IMR-90 (cell line): ENCODE data around the gene PCP4L1. TPM values are rescaled to one million over a fixed set of nuclear protein-coding genes. Genes with fewer than 3 reads are reported as not detected.

Source experiments
- ATAC-seq: fragments of 200-7000 bp; cut with Tn5 transposase; 2 replicates; pipeline ENCODE4 v1.9.1; 2020; ENCODE audit warnings: low read depth, mild to moderate bottlenecking, moderate library complexity
- BruUV-seq: library from RNA; stranded (reverse); fragments of 400-500 nt; replicated peaks from 2 replicates; lab custom pipeline; 2021; lab: Mats Ljungman, UMichigan
- CTCF ChIA-PET: fragments of 300-600 bp; formaldehyde crosslinking; extraction: SDS; loops from one replicate; lab custom pipeline; 2021; ENCODE audit warnings: antibody characterized with exemption; lab: Yijun Ruan, JAX
- POLR2A ChIA-PET: fragments of 300-600 bp; sonication (Branson Sonifier 250); formaldehyde crosslinking; loops from one replicate; lab custom pipeline; 2022; ENCODE audit warnings: antibody characterized with exemption; ENCODE audit not compliant: unreplicated experiment; lab: Charles Lee
- DNase-seq: peaks from one replicate; pipeline ENCODE4 v3.0.0; 2013
- H2AFZ ChIP-seq: replicated peaks from 2 replicates; pipeline ENCODE3; 2013; ENCODE audit warnings: low read length, mild to moderate bottlenecking; ENCODE audit not compliant: poor library complexity
- H2AK5ac ChIP-seq: 2 replicates; pipeline ENCODE4 v1.6.1; 2013; ENCODE audit warnings: low read depth, low read length, inconsistent platforms
- H2AK9ac ChIP-seq: replicated peaks from 2 replicates; pipeline ENCODE3; 2013; ENCODE audit warnings: mild to moderate bottlenecking, low read depth, low read length, moderate library complexity; ENCODE audit not compliant: poor library complexity
- H2BK120ac ChIP-seq: 2 replicates; pipeline ENCODE4 v1.6.1; 2013; ENCODE audit warnings: low read depth, low read length, inconsistent platforms
- H2BK15ac ChIP-seq: 3 replicates; pipeline ENCODE4 v1.6.1; 2013; ENCODE audit warnings: low read depth, low read length, inconsistent platforms
- H2BK20ac ChIP-seq: 2 replicates; pipeline ENCODE4 v1.6.1; 2013; ENCODE audit warnings: low read depth, mild to moderate bottlenecking, inconsistent platforms, low read length, moderate library complexity
- H2BK5ac ChIP-seq: 2 replicates; pipeline ENCODE4 v1.6.1; 2013; ENCODE audit warnings: mild to moderate bottlenecking, low read depth, low read length, inconsistent platforms; ENCODE audit not compliant: poor library complexity, severe bottlenecking
- H3K14ac ChIP-seq: replicated peaks from 2 replicates; pipeline ENCODE4 v1.6.1; 2013; ENCODE audit warnings: low read depth, low read length, inconsistent platforms
- H3K18ac ChIP-seq: 2 replicates; pipeline ENCODE4 v1.6.1; 2013; ENCODE audit warnings: low read depth, low read length, control low read depth
- H3K23ac ChIP-seq: 2 replicates; pipeline ENCODE4 v1.6.1; 2013; ENCODE audit warnings: low read depth, low read length, inconsistent platforms
- H3K27ac ChIP-seq: 2 replicates; pipeline ENCODE4 v1.5.1; 2013; ENCODE audit warnings: mild to moderate bottlenecking, control low read depth, low read length; ENCODE audit not compliant: insufficient read depth
- H3K27me3 ChIP-seq: 2 replicates; pipeline ENCODE4 v1.6.1; 2013; ENCODE audit warnings: low read length; ENCODE audit not compliant: control insufficient read depth, insufficient read depth
- H3K36me3 ChIP-seq: 2 replicates; pipeline ENCODE4 v1.6.1; 2013; ENCODE audit warnings: low read length, mixed read lengths; ENCODE audit not compliant: control insufficient read depth, insufficient read depth
- H3K4ac ChIP-seq: 2 replicates; pipeline ENCODE4 v1.6.1; 2013; ENCODE audit warnings: low read depth, low read length, inconsistent platforms
- H3K4me1 ChIP-seq: 2 replicates; pipeline ENCODE4 v1.6.1; 2013; ENCODE audit warnings: low read length, mixed read lengths; ENCODE audit not compliant: control insufficient read depth, insufficient read depth
- H3K4me2 ChIP-seq: 2 replicates; pipeline ENCODE4 v1.6.1; 2013; ENCODE audit warnings: low read depth, mild to moderate bottlenecking, control low read depth, low read length, moderate library complexity
- H3K4me3 ChIP-seq: 2 replicates; pipeline ENCODE4 v1.5.1; 2013; ENCODE audit warnings: low read depth, mild to moderate bottlenecking, control low read depth, low read length, moderate library complexity; ENCODE audit not compliant: insufficient read depth
- H3K56ac ChIP-seq: 2 replicates; pipeline ENCODE4 v1.6.1; 2013; ENCODE audit warnings: low read length, inconsistent platforms; ENCODE audit not compliant: insufficient read depth; ENCODE audit errors: extremely low read depth
- H3K79me1 ChIP-seq, 2 experiments: 2 replicates each; pipeline ENCODE4 v1.6.1; 2013; ENCODE audit warnings: low read length in 2 of 2, inconsistent platforms in 1 of 2, low read depth in 1 of 2
- H3K9ac ChIP-seq: 2 replicates; pipeline ENCODE4 v1.6.1; 2013; ENCODE audit warnings: low read depth, low read length, control low read depth
- H3K9me1 ChIP-seq: 2 replicates; pipeline ENCODE4 v1.6.1; 2013; ENCODE audit warnings: low read length, inconsistent platforms; ENCODE audit not compliant: insufficient read depth
- H3K9me3 ChIP-seq: 2 replicates; pipeline ENCODE4 v1.6.1; 2013; ENCODE audit warnings: low read length; ENCODE audit not compliant: control insufficient read depth, insufficient read depth
- H4K20me1 ChIP-seq: 2 replicates; pipeline ENCODE4 v1.6.1; 2013; ENCODE audit warnings: low read length, inconsistent platforms; ENCODE audit not compliant: insufficient read depth
- H4K5ac ChIP-seq: 2 replicates; pipeline ENCODE4 v1.6.1; 2013; ENCODE audit warnings: mild to moderate bottlenecking, low read depth, low read length, control low read depth
- H4K8ac ChIP-seq, 2 experiments: 2 replicates each; pipeline ENCODE4 v1.6.1; 2013; ENCODE audit warnings: low read depth in 2 of 2, low read length in 2 of 2, control low read depth in 1 of 2, inconsistent platforms in 1 of 2
- H4K91ac ChIP-seq: 2 replicates; pipeline ENCODE4 v1.6.1; 2013; ENCODE audit warnings: low read depth, low read length, inconsistent platforms; ENCODE audit not compliant: insufficient read depth
- BHLHE40 ChIP-seq: fragments of 150-350 bp; IDR thresholded peaks from 2 replicates; pipeline ENCODE4 v1.6.1; 2016; ENCODE audit warnings: mild to moderate bottlenecking, low read depth, low read length
- FOS ChIP-seq: fragments of 150-350 bp; IDR thresholded peaks from 2 replicates; pipeline ENCODE4 v1.6.1; 2016; ENCODE audit warnings: low read depth, low read length
- MAZ ChIP-seq: IDR thresholded peaks from 2 replicates; pipeline ENCODE4 v1.6.1; 2012; ENCODE audit warnings: low read depth, mild to moderate bottlenecking, low read length, improper control_type of control experiment, moderate library complexity, borderline replicate concordance
- MXI1 ChIP-seq: IDR thresholded peaks from 2 replicates; pipeline ENCODE4 v1.6.1; 2012; ENCODE audit warnings: low read depth, mild to moderate bottlenecking, low read length, moderate library complexity, borderline replicate concordance
- NFE2L2 ChIP-seq: fragments of 150-350 bp; IDR thresholded peaks from 2 replicates; pipeline ENCODE4 v1.6.1; 2016; ENCODE audit warnings: low read depth, mild to moderate bottlenecking, low read length
- POLR2A ChIP-seq: IDR thresholded peaks from 2 replicates; pipeline ENCODE4 v1.6.1; 2012; ENCODE audit warnings: mild to moderate bottlenecking, low read depth, low read length
- RAD21 ChIP-seq: IDR thresholded peaks from 2 replicates; pipeline ENCODE4 v1.6.1; 2012; ENCODE audit warnings: low read length, improper control_type of control experiment
- SMC3 ChIP-seq: fragments of 150-350 bp; IDR thresholded peaks from 2 replicates; pipeline ENCODE4 v1.6.1; 2016; ENCODE audit warnings: low read depth, mild to moderate bottlenecking, antibody characterized with exemption, low read length, moderate library complexity
- WGBS, 2 experiments: methylation state at CpG; one replicate each; pipeline versions ENCODE4 v1.1.5 to v1.1.7; 2013; ENCODE audit warnings: missing lambda C conversion rate in 2 of 2; ENCODE audit not compliant: insufficient read length in 1 of 2; ENCODE audit errors: extremely low coverage in 2 of 2; 5-methylcytosine and 5-hydroxymethylcytosine counted together
- dilution Hi-C: fragments of 300-500 bp; cut with HindIII; formaldehyde crosslinking; loops from one replicate; pipeline ENCODE4 v1.14.3; 2018; ENCODE audit warnings: low sequenced_read_pairs; ENCODE audit not compliant: unreplicated experiment
- in situ Hi-C: fragments of 300-500 bp; cut with MboI; formaldehyde crosslinking; loops from 3 replicates; pipeline ENCODE4 v1.14.3; 2019; ENCODE audit warnings: low sequenced_read_pairs, inconsistent platforms, mixed read lengths
- intact Hi-C: fragments of 100-400 bp; cut with micrococcal nuclease; formaldehyde crosslinking; loops from 2 replicates; pipeline ENCODE4 v1.10.0; 2022
- polyA plus RNA-seq, 3 experiments: library from polyadenylated mRNA; depleted of rRNA; stranded (reverse); fragments of >200 nt; gene quantifications; 2 replicates each; pipeline ENCODE4 v1.2.3, GENCODE V29; 2012; ENCODE audit warnings: low replicate concordance in 1 of 3
- total RNA-seq: library from RNA; depleted of rRNA; stranded (reverse); fragments of >200 nt; gene quantifications from 2 replicates; pipeline ENCODE4 v1.2.3, GENCODE V29; 2012
- TF ChIP-seq, protein P1 (sequence below): fragments of 150-350 bp; IDR thresholded peaks from 2 replicates; pipeline ENCODE4 v1.6.1; 2016; ENCODE audit warnings: low read depth, mild to moderate bottlenecking, low read length, moderate library complexity, borderline replicate concordance
- TF ChIP-seq, protein P2 (sequence below): fragments of 150-350 bp; IDR thresholded peaks from 2 replicates; pipeline ENCODE4 v1.6.1; 2017; ENCODE audit warnings: mild to moderate bottlenecking, antibody characterized with exemption, low read length, low read depth

The PCP4L1 gene
- total and polyA plus RNA-seq, 2 of the 4 experiments (the other 2 are of a cell fraction): not detected

DNA sequence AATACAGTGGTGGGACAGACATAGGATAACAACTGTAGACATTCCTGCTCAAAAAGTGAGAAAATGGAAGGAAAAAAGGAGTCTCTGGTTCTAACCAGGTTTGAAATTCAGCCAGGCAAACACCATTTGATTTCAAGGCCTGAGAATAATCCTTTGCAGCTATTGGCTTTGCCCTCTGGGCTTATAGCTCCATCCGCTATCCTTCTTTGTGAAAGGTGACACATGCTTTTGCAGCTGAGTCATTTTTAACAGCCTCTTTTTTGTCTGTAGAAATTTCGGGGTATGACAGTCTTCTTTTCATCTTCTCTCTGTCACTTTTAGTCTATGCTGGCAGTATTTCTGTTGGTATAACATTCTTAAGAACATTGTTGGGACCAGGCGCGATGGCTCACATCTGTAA, 71.8 kb downstream of the PCP4L1 start:
- intact Hi-C loops (no loop called here), dilution Hi-C loops (no loop called here), in situ Hi-C loops (no loop called here)
- Histone ChIP-seq H2BK20ac (no peak overlapping the region), H3K27me3 (no peaks in the 10 kb centered on the region), H2AK9ac (no peak overlapping the region), H3K9me1 (no peaks in the 10 kb centered on the region), H3K4me1 (no peaks in the 10 kb centered on the region), H4K5ac (no peak overlapping the region), H3K79me1 (peaks cover 4 to 12% of the 10 kb centered on the region in 2 experiments; a peak in 2 of 4 replicates), H2BK15ac (no peak overlapping the region), H3K14ac (no peak overlapping the region), H3K4ac (no peak overlapping the region), H3K27ac (no peak overlapping the region), H2AFZ (no peak overlapping the region), H3K36me3 (peaks cover 35% of the 10 kb centered on the region), H3K56ac (no peak overlapping the region), H2BK120ac (no peak overlapping the region), H2BK5ac (no peak overlapping the region), H4K8ac (no peak overlapping the region), H3K23ac (no peak overlapping the region), H4K91ac (no peak overlapping the region), H2AK5ac (no peak overlapping the region), H3K9me3 (no peaks in the 10 kb centered on the region), H3K9ac (no peak overlapping the region), H4K20me1 (no peaks in the 10 kb centered on the region), H3K18ac (no peak overlapping the region), H3K4me3 (no peak overlapping the region), H3K4me2 (no peak overlapping the region)
- ATAC-seq (no peak), DNase-seq (no peak)
- TF ChIP-seq RAD21: no peak
- no peak for TF ChIP-seq BHLHE40
- TF ChIP-seq SMC3: no peak
- no peak for TF ChIP-seq MXI1
- TF ChIP-seq, protein P1, sequence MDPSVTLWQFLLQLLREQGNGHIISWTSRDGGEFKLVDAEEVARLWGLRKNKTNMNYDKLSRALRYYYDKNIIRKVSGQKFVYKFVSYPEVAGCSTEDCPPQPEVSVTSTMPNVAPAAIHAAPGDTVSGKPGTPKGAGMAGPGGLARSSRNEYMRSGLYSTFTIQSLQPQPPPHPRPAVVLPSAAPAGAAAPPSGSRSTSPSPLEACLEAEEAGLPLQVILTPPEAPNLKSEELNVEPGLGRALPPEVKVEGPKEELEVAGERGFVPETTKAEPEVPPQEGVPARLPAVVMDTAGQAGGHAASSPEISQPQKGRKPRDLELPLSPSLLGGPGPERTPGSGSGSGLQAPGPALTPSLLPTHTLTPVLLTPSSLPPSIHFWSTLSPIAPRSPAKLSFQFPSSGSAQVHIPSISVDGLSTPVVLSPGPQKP: no peak
- no peak for TF ChIP-seq FOS
- no peak for TF ChIP-seq POLR2A
- no peak for TF ChIP-seq MAZ
- TF ChIP-seq, protein P2, sequence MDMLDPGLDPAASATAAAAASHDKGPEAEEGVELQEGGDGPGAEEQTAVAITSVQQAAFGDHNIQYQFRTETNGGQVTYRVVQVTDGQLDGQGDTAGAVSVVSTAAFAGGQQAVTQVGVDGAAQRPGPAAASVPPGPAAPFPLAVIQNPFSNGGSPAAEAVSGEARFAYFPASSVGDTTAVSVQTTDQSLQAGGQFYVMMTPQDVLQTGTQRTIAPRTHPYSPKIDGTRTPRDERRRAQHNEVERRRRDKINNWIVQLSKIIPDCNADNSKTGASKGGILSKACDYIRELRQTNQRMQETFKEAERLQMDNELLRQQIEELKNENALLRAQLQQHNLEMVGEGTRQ: no peak
- TF ChIP-seq NFE2L2: no peak
- CTCF ChIA-PET: interaction anchor here (0.7 kb wide), 1 partner anchor 18 kb away, joined by 4 read pairs; no protein-coding TSS in a partner anchor
- no CpG with 5 or more reads among the region's 4 CpGs for WGBS, 2 experiments
- no TSS peak for BruUV-seq
- POLR2A ChIA-PET: no interaction called here
